ENCODE measurements around the gene FABP1. TPM values are rescaled to one million over a fixed set of nuclear protein-coding genes. Genes with fewer than 3 reads are reported as not detected.

Gene FABP1
- total and polyA plus RNA-seq, 2 of the 4 experiments (the other 2 are of a cell fraction), result not detected

DNA sequence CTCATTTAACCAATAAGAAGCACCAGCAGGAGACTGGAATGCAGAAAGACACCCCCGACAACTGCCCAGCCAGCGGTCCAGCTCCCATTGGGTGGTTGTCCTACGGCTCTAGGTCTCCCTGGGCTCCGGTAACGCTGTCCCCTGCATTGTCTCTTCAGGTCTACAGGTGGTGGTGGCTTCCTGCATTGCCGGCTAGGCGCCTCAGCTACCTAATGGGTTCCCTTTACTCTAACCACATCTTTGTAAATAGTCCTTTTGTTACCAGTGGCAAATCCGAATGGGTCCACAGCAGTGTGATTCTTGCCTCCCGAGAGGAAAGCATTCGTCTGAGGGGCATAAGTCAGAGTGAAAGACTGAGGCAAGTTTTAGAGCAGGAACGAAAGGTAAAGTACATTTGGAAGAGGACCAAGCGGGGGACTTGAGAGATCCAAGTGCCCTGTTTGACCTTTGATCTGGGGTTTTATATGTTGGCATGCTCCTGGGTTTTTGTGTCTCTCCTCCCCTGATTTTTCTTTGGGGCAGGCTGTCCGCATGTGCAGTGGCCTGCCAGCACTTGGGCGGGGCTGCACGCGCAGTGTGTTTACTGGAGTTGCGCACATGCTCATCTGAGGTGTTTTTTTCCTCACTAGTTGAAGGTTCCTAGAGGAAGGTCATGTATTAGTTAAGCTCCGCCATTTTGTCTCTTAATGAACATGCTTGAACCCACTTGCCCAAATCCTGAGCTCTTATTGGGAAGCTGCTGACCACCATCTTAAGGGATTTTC is 11.0 kb downstream of the FABP1 start:
- H3K56ac ChIP-seq (ENCODE audit: extremely low read depth, insufficient read depth, low read length), result no peak overlapping the region
- no peak overlapping the region for H3K4ac ChIP-seq (ENCODE audit: low read depth, low read length)
- 83% methylated on average over 1 of the region's 18 CpGs; no CpG with 5 or more reads in 1 of the 2 experiments for WGBS, 2 experiments (ENCODE audit: extremely low coverage in 2 of 2, insufficient read length in 1 of 2)
- ATAC-seq (ENCODE audit: low read depth), result no peak
- TF ChIP-seq POLR2A (IDR thresholded peaks at IDR 0.05; ENCODE audit: low read depth, low read length) (no peak), SMC3 (IDR thresholded peaks at IDR 0.05; ENCODE audit: low read depth, low read length) (no peak), RAD21 (IDR thresholded peaks at IDR 0.05; ENCODE audit: low read length) (no peak), RCOR1 (IDR thresholded peaks at IDR 0.05; ENCODE audit: insufficient replicate concordance, low read length) (no peak), CEBPB (IDR thresholded peaks at IDR 0.05; ENCODE audit: low read depth, low read length) (no peak), MAZ (IDR thresholded peaks at IDR 0.05; ENCODE audit: borderline replicate concordance, low read depth, low read length) (no peak), MAFK (IDR thresholded peaks at IDR 0.05; ENCODE audit: low read depth, low read length) (no peak), BHLHE40 (IDR thresholded peaks at IDR 0.05; ENCODE audit: low read depth, low read length) (no peak), NFE2L2 (IDR thresholded peaks at IDR 0.05; ENCODE audit: low read depth, low read length) (no peak), MXI1 (IDR thresholded peaks at IDR 0.05; ENCODE audit: borderline replicate concordance, low read depth, low read length) (no peak), FOS (IDR thresholded peaks at IDR 0.05; ENCODE audit: low read depth, low read length) (no peak)
- TF ChIP-seq, protein P1, sequence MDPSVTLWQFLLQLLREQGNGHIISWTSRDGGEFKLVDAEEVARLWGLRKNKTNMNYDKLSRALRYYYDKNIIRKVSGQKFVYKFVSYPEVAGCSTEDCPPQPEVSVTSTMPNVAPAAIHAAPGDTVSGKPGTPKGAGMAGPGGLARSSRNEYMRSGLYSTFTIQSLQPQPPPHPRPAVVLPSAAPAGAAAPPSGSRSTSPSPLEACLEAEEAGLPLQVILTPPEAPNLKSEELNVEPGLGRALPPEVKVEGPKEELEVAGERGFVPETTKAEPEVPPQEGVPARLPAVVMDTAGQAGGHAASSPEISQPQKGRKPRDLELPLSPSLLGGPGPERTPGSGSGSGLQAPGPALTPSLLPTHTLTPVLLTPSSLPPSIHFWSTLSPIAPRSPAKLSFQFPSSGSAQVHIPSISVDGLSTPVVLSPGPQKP (IDR thresholded peaks at IDR 0.05; ENCODE audit: borderline replicate concordance, low read depth, low read length), result no peak
- TF ChIP-seq, protein P2, sequence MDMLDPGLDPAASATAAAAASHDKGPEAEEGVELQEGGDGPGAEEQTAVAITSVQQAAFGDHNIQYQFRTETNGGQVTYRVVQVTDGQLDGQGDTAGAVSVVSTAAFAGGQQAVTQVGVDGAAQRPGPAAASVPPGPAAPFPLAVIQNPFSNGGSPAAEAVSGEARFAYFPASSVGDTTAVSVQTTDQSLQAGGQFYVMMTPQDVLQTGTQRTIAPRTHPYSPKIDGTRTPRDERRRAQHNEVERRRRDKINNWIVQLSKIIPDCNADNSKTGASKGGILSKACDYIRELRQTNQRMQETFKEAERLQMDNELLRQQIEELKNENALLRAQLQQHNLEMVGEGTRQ (IDR thresholded peaks at IDR 0.05; ENCODE audit: low read depth, low read length), result no peak
- H3K23ac ChIP-seq (ENCODE audit: low read depth, low read length), result no peak overlapping the region
- intact Hi-C loops (cut with micrococcal nuclease), result no loop called here
- no peaks in the 10 kb centered on the region for H3K9me3 ChIP-seq (ENCODE audit: control insufficient read depth, insufficient read depth, low read length)
- H3K14ac ChIP-seq (replicated peaks; ENCODE audit: low read depth, low read length), result no peak overlapping the region
- dilution Hi-C loops (cut with HindIII; ENCODE audit: low sequenced_read_pairs, unreplicated experiment), result no loop called here
- POLR2A ChIA-PET (ENCODE audit: unreplicated experiment), result no interaction called here
- no peak overlapping the region for H3K18ac ChIP-seq (ENCODE audit: low read depth, low read length)
- no peak overlapping the region for H3K27ac ChIP-seq (ENCODE audit: insufficient read depth, low read length)
- no peak for DNase-seq
- H2AK5ac ChIP-seq (ENCODE audit: low read depth, low read length), result no peak overlapping the region
- H2BK5ac ChIP-seq (ENCODE audit: low read depth, low read length, poor library complexity, severe bottlenecking), result no peak overlapping the region
- no peak overlapping the region for H3K4me3 ChIP-seq (ENCODE audit: insufficient read depth, low read depth, low read length)
- no TSS peak for BruUV-seq (replicated peaks)
- H4K20me1 ChIP-seq (ENCODE audit: insufficient read depth, low read length), result no peaks in the 10 kb centered on the region
- CTCF ChIA-PET, result no interaction called here
- H2BK15ac ChIP-seq (ENCODE audit: low read depth, low read length), result no peak overlapping the region
- in situ Hi-C loops (cut with MboI; ENCODE audit: low sequenced_read_pairs), result no loop called here
- H2BK20ac ChIP-seq (ENCODE audit: low read depth, low read length), result no peak overlapping the region
- H2BK120ac ChIP-seq (ENCODE audit: low read depth, low read length), result no peak overlapping the region
- H3K4me1 ChIP-seq (ENCODE audit: control insufficient read depth, insufficient read depth, low read length), result no peaks in the 10 kb centered on the region
- H4K8ac ChIP-seq (ENCODE audit: low read depth in 2 of 2, low read length in 2 of 2), result no peak overlapping the region
- no peaks in the 10 kb centered on the region for H3K79me1 ChIP-seq (ENCODE audit: low read depth in 1 of 2, low read length in 2 of 2)
- no peak overlapping the region for H2AFZ ChIP-seq (replicated peaks; ENCODE audit: low read length, poor library complexity)
- no peaks in the 10 kb centered on the region for H3K9me1 ChIP-seq (ENCODE audit: insufficient read depth, low read length)
- H3K9ac ChIP-seq (ENCODE audit: low read depth, low read length), result no peak overlapping the region
- no peak overlapping the region for H2AK9ac ChIP-seq (replicated peaks; ENCODE audit: low read depth, low read length, poor library complexity)
- peaks cover 4% of the 10 kb centered on the region for H3K27me3 ChIP-seq (ENCODE audit: control insufficient read depth, insufficient read depth, low read length)
- no peaks in the 10 kb centered on the region for H3K36me3 ChIP-seq (ENCODE audit: control insufficient read depth, insufficient read depth, low read length)
- no peak overlapping the region for H4K5ac ChIP-seq (ENCODE audit: low read depth, low read length)
- no peak overlapping the region for H4K91ac ChIP-seq (ENCODE audit: insufficient read depth, low read depth, low read length)
- H3K4me2 ChIP-seq (ENCODE audit: low read depth, low read length), result no peak overlapping the region

Data from IMR-90 (cell line).